Subcutaneous abdominal adipose tissue (tissue), 5 donors: ENCODE measurements around the gene CD109.
"Not testable (repeated sequence)": the region's sequence is repeated elsewhere in the genome, so short reads cannot be mapped to it uniquely, and the experiment has no call there.

Source experiments
- H3K27ac ChIP-seq: one replicate; pipeline ENCODE4 v1.7.0; 2013; ENCODE audit warnings: low read depth, mild to moderate bottlenecking, inconsistent platforms, low read length, moderate library complexity
- H3K27me3 ChIP-seq, 5 donors: one replicate each; pipeline ENCODE4 v1.7.0; 2013; ENCODE audit warnings: low read length in 5 of 5, inconsistent platforms in 1 of 5; ENCODE audit not compliant: control insufficient read depth in 5 of 5, insufficient read depth in 4 of 5
- H3K36me3 ChIP-seq, 5 donors: one replicate each; pipeline ENCODE4 v1.7.0; 2013; ENCODE audit warnings: low read length in 5 of 5; ENCODE audit not compliant: control insufficient read depth in 5 of 5, insufficient read depth in 5 of 5
- H3K4me1 ChIP-seq, 5 donors: one replicate each; pipeline ENCODE4 v1.7.0; 2013; ENCODE audit warnings: low read length in 5 of 5, mild to moderate bottlenecking in 3 of 5, moderate library complexity in 1 of 5; ENCODE audit not compliant: control insufficient read depth in 5 of 5, insufficient read depth in 5 of 5
- H3K4me3 ChIP-seq, 5 donors: one replicate each; pipeline ENCODE4 v1.7.0; 2013; ENCODE audit warnings: low read length in 5 of 5, low read depth in 1 of 5
- H3K9ac ChIP-seq, 5 donors: one replicate each; pipeline ENCODE4 v1.7.0; 2013; ENCODE audit warnings: low read length in 5 of 5, mild to moderate bottlenecking in 4 of 5, moderate library complexity in 3 of 5
- H3K9me3 ChIP-seq, 5 donors: one replicate each; pipeline ENCODE4 v1.7.0; 2013; ENCODE audit warnings: low read length in 5 of 5; ENCODE audit not compliant: control insufficient read depth in 5 of 5
- donor health status: healthy.
- donor health status: healthy.
- donor health status: healthy.
- donor health status: healthy.
- donor health status: healthy.

CD109 gene

DNA sequence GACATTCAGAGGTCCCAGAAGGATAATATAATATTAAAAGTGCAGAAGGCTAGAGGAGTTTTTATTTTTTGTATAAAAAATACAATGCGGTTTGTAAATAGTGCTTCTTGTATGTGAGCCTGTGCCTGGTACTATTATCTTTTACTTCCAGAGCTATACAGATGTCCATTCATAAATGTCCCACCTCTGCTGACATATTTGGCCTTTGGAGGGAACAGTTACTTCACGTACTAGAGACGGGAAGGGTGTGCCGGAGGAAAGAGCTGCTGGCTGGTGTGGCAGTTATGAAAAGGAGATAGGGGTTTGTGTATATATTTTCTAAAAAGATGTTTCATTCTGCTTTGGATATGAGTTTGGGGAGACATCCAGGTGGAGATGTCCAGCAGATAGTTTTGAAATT lies 8.8 kb downstream of the CD109 start:
- Histone ChIP-seq H3K27me3 (no peaks in the 10 kb centered on the region), H3K9ac (no peak overlapping the region), H3K4me1 (peaks cover 0 to 13% (median 0%) of the 10 kb centered on the region in 5 donors), H3K36me3 (no peaks in the 10 kb centered on the region), H3K27ac (peak overlapping the region; percentile 48), H3K4me3 (no peak overlapping the region), H3K9me3 (no peaks in the 10 kb centered on the region)

DNA sequence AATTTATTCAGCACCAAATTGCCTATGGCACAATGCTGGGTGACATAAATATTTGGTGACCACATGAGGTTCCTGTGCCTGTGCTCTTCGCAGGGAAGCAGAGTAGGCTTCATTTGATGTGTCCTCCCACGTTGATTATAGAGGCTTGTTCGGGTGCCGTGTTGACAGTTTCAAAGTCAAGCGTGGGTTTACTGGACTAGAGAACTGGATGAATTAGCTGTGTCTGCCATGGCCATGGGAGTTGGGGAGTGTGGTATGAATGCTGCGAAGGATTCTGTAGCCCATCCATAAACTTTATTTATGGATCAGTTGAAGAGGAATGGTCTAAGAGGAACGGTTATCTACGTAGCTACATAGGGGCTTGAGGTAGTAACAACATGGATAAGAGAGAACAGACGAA lies 11.0 kb downstream of the CD109 start:
- H3K4me3 ChIP-seq, result no peak overlapping the region
- H3K4me1 ChIP-seq, result peaks cover 0 to 15% (median 0%) of the 10 kb centered on the region in 5 donors
- H3K36me3 ChIP-seq, result no peaks in the 10 kb centered on the region
- H3K9ac ChIP-seq, result no peak overlapping the region
- H3K27ac ChIP-seq, result no peak overlapping the region
- H3K9me3 ChIP-seq, result no peaks in the 10 kb centered on the region
- H3K27me3 ChIP-seq, result no peaks in the 10 kb centered on the region

DNA sequence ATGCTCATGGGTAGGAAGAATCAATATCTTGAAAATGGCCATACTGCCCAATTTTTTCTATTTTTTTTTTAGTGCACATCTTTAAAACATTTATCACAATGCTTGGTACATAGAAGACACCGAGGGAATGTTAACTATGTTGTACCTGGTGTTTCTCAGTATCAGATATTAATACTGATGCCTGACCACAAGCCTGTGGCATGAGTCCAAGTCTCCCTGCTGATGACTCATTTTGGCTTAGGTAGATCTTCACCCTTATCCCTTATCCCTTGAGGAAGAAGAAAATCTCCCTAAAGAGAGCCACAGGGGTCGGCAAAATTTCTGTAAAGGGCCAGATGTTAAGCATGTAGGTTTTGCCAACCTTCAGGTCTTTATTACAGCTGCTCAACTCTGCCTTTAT lies 14.5 kb downstream of the CD109 start:
- Histone ChIP-seq H3K9ac (no peak overlapping the region), H3K27me3 (no peaks in the 10 kb centered on the region), H3K4me1 (peaks cover 0 to 26% (median 2%) of the 10 kb centered on the region in 5 donors), H3K27ac (no peak overlapping the region), H3K4me3 (no peak overlapping the region), H3K36me3 (no peaks in the 10 kb centered on the region), H3K9me3 (no peaks in the 10 kb centered on the region)

DNA sequence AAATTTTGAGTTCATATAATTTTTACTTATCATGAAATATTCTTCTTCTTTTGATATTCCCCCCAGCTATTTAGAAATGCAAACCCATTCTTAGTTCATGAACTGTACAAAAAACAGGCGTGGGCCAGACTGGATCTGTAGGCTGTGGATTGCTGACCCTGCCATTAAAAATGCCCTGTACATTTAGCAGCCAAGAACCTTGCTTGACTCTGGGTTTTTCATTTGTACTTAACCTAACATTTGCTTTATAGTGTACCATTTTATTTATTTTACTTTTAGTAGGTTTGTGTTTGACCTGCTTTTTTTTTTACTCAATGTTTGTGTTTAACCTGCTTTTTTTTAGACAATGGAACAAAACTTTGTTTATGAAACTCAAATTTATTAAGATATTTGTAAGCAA lies 14.9 kb downstream of the CD109 start:
- Histone ChIP-seq H3K27ac (no peak overlapping the region), H3K9me3 (no peaks in the 10 kb centered on the region), H3K9ac (no peak overlapping the region), H3K36me3 (no peaks in the 10 kb centered on the region), H3K27me3 (no peaks in the 10 kb centered on the region), H3K4me3 (no peak overlapping the region), H3K4me1 (peaks cover 0 to 26% (median 2%) of the 10 kb centered on the region in 5 donors)

DNA sequence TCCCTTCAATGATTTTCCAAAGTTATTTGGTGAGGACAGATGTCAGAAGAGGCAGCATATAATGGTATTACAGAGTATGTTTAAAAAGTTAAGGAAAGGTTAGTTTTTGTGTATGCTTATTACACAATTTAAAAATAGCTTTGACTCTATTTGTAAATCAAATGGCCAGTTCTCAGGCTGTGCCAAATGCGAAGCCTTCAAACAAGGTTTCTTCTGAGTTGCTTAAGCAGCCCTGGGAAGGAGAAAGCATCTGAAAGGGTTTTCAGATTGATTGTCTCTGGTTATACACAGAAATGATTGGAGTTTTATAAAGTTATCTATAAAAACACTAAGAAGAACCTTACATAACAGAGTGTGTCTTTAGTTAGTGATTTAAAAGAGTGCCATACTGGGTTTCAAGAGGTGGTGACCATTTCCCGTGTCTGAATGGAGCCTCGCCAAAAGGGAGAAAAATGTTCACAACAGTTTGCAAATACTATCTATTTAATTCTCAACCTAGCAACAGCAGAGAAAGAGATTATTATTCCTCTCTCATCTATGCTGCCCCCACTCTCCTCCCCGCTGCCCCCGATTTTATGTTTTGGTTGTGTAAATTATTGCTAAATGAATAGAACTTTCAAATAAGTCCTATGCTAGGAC lies 16.7 kb downstream of the CD109 start:
- Histone ChIP-seq H3K4me3 (no peak overlapping the region), H3K4me1 (peaks cover 0 to 21% (median 2%) of the 10 kb centered on the region in 5 donors), H3K27ac (no peak overlapping the region), H3K36me3 (no peaks in the 10 kb centered on the region), H3K9me3 (no peaks in the 10 kb centered on the region), H3K27me3 (no peaks in the 10 kb centered on the region), H3K9ac (no peak overlapping the region)

DNA sequence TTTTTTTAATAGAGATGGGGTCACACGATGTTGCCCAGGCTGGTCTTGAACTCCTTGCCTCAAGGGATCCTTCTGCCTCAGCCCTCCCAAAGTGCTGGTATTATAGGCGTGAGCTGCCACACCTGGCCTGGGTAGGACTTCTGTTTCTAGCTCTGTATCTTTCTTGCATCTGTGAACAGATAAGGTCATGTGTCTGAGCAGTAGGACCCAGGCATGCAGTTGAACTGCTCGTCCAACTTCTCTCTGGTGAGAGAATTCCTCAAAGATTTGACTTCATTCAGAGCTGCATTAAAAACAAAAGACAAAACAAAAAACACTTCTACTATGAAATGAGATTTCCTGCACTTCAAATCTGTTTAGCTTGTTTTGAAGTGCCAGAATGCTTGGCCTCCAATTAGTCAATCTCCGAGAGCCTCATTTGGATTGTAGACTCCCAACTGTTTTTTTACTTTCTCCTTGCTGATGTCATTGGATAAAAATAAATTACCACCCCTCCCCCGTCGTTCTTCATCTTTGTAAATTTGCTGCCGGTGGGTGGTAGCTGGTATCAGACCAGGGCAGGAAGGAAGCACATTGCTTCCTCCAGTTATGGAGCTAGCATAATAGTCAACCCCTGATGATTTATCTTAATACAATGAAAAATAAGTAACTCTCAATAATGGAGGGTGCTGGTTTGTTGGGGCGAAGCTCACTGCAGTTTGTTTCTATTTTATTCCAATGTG lies 17.6 kb downstream of the CD109 start:
- H3K4me1 ChIP-seq, result peaks cover 0 to 21% (median 2%) of the 10 kb centered on the region in 5 donors
- H3K9me3 ChIP-seq, result no peaks in the 10 kb centered on the region
- H3K9ac ChIP-seq, result no peak overlapping the region
- peak overlapping the region in 2 of 5 donors; percentile 4 to 29 for H3K4me3 ChIP-seq
- no peaks in the 10 kb centered on the region for H3K36me3 ChIP-seq
- no peaks in the 10 kb centered on the region for H3K27me3 ChIP-seq
- peak overlapping the region; percentile 41 for H3K27ac ChIP-seq

DNA sequence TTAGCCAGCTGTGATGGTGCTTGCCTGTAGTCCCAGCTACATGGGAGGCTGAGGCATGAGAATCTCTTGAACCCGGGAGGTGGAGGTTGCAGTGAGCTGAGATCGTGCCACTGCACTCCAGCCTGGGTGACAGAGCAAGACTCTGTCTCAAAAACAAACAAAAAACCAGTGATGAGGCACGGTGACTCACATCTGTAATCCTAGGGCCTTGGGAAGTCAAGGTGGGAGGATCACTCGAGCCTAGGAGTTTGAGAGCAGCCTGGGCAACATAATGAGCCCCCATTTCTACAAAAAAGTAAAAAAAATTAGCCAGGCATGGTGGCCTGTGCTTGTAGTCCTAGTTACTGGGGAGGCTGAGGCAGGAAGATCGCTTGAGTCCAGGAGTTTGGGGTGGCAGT lies 19.1 kb downstream of the CD109 start:
- not testable (repeated sequence) for H3K27ac ChIP-seq, H3K27me3 ChIP-seq, H3K36me3 ChIP-seq, H3K4me3 ChIP-seq, H3K9ac ChIP-seq, H3K9me3 ChIP-seq
- H3K4me1 ChIP-seq, result peaks cover 0 to 21% (median 2%) of the 10 kb centered on the region in 5 donors

DNA sequence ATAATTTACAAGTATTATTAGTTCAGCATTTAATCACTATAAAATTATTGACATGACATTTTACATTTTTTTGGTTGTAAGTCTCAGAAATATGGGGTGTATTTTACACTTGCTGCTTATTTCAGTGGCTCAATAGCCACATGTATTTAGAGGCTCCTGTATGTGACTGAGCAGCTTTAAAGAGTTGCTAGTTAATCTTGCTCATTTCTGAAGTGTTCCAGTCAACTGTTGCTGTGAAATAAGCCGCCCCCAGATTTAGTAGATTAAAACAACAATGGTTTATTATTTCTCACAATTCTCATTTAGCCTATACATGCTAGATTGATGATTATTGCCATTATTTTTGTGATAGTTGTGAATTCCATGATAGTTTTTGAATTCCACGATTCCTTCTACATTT lies 23.0 kb downstream of the CD109 start:
- H3K27ac ChIP-seq, result no peak overlapping the region
- H3K4me3 ChIP-seq, result no peak overlapping the region
- no peaks in the 10 kb centered on the region for H3K36me3 ChIP-seq
- H3K9me3 ChIP-seq, result no peaks in the 10 kb centered on the region
- H3K9ac ChIP-seq, result no peak overlapping the region
- peaks cover 0 to 5% (median 2%) of the 10 kb centered on the region in 5 donors for H3K4me1 ChIP-seq
- H3K27me3 ChIP-seq, result no peaks in the 10 kb centered on the region

DNA sequence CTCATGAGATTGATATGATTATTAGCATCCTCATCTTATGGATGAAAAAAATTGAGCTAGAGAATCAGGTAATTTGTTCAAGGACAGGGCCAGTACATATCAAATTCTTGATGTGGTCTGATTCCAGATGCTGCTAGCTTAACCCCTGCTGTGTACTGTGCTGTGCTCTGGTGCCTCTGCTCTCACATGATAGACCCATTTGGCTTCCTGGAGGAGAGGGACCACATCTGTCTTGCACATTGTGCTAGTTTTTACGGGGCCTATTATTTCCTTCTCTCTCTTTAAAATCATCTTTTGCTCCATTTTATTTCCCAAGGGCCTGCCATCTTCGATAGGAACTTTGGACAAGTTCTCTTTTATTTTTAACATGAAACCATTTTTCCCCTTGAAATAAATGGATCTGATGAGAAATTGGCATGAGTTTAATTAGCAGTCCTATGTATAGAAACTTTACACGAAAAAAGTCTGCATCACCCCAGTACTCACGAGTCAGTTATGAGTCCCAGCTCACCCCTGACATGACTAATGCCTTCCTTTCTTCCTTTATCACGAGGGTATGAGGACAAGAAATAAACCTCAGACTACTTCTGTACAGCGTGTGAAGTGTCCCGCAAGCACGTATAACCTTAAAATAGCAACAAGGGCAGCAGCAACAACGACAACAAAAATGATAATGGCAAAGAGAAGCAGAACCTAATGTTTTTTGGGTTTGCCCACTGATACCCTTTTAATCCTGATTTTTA lies 26.5 kb downstream of the CD109 start:
- no peaks in the 10 kb centered on the region for H3K4me1 ChIP-seq
- no peaks in the 10 kb centered on the region for H3K36me3 ChIP-seq
- no peaks in the 10 kb centered on the region for H3K27me3 ChIP-seq
- H3K4me3 ChIP-seq, result no peak overlapping the region
- no peak overlapping the region for H3K9ac ChIP-seq
- no peaks in the 10 kb centered on the region for H3K9me3 ChIP-seq
- H3K27ac ChIP-seq, result no peak overlapping the region

DNA sequence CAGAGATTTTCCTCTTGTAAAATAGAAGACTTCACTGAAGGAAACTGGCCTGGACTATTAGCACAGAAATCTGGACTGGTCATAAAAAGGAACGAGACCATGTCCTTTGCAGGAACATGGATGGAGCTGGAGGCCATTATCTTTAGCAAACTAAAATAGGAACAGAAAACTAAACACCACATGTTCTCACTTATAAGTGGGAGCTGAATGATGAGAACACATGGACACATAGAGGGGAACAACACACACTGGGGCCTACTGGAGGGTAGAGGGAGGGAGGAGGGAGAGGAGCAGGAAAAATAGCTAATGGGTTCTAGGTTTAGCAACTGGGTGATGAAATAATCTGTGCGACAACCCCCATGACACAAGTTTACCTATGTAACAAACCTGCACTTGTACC lies 27.5 kb downstream of the CD109 start:
- H3K4me3 ChIP-seq, H3K27ac ChIP-seq, H3K9ac ChIP-seq, H3K4me1 ChIP-seq, H3K27me3 ChIP-seq, H3K9me3 ChIP-seq, H3K36me3 ChIP-seq: not testable (repeated sequence)
